Measurements from ENCODE around the gene GUCY1A2. TPM values are rescaled to one million over a fixed set of nuclear protein-coding genes. Genes with fewer than 3 reads are reported as not detected.

The GUCY1A2 gene
- total RNA-seq, 2 donors from 2014 or later, result 0.04 TPM; not detected in 1

DNA sequence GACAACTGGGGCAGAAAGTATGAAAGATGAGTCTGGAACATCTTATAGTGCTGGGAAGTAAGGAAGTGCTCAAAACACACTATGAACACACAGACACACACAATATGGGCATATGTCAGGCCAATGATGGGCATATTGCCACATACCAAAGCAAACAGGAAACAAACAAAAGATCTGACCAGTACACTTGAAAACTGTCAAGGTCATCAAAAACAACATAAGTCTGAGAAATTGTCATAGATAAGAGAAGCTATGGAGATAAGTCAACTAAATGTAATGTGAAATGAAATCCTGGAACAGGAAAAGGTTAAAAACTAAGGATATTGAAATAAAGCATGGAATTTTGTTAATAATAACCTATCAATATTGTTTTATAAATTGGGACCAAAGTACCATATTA, 46.4 kb downstream of the GUCY1A2 start:
- Mint-ChIP-seq H3K36me3 (no peaks in the 10 kb centered on the region), H3K9me3 (peaks cover 0 to 9% of the 10 kb centered on the region in 2 donors), H3K27ac (no peak overlapping the region)
- no peak for DNase-seq (ENCODE audit: low spot score in 2 of 2)
- ATAC-seq, result no peak

- Mint-ChIP-seq H3K27ac (no peak overlapping the region), H3K36me3 (no peaks in the 10 kb centered on the region), H3K9me3 (peaks cover 0 to 4% of the 10 kb centered on the region in 2 donors)
- ATAC-seq (no peak), DNase-seq (ENCODE audit: low spot score in 2 of 2) (no peak)
Observed at GRCh38 chr11:106969644-106970355, 48.5 kb downstream of the GUCY1A2 start.

DNA sequence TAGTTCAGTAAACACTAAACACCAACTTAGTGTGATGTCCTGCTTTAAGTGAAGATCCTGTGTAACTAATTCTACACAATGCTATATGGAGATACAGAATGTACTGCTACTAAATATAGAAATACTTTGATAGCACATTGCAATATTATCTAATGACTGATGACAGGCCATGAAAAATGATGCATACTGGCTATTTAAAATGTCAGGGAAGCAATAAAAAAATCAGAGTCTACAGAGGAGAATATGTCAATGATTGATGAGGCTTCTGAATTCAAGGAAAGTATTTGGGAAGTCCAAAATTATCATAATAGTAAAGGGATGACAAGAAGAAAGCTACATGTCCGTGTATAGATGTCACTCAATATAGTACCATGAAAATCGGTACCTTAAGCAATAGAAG, 55.3 kb downstream of the GUCY1A2 start:
- DNase-seq (ENCODE audit: low spot score in 2 of 2) (no peak), ATAC-seq (no peak)
- H3K9me3 Mint-ChIP-seq, result peaks cover 0 to 3% of the 10 kb centered on the region in 2 donors
- H3K36me3 Mint-ChIP-seq, result no peaks in the 10 kb centered on the region
- H3K27ac Mint-ChIP-seq, result no peak overlapping the region

GRCh38 chr11:106961518-106961917, 56.8 kb downstream of the GUCY1A2 start:
- H3K9me3 Mint-ChIP-seq, result peaks cover under 1 to 4% of the 10 kb centered on the region in 2 donors
- DNase-seq (ENCODE audit: low spot score in 2 of 2) (no peak), ATAC-seq (no peak)
- H3K27ac Mint-ChIP-seq, result no peak overlapping the region
- peaks cover 0 to 1% of the 10 kb centered on the region in 2 donors for H3K36me3 Mint-ChIP-seq

- Mint-ChIP-seq H3K9me3 (peaks cover 4 to 5% of the 10 kb centered on the region in 2 donors), H3K36me3 (peaks cover 0 to 5% of the 10 kb centered on the region in 2 donors), H3K27ac (no peak overlapping the region)
- DNase-seq (ENCODE audit: low spot score in 2 of 2), result no peak
- no peak for ATAC-seq
Observed at GRCh38 chr11:106961048-106961447, 57.2 kb downstream of the GUCY1A2 start.

DNA sequence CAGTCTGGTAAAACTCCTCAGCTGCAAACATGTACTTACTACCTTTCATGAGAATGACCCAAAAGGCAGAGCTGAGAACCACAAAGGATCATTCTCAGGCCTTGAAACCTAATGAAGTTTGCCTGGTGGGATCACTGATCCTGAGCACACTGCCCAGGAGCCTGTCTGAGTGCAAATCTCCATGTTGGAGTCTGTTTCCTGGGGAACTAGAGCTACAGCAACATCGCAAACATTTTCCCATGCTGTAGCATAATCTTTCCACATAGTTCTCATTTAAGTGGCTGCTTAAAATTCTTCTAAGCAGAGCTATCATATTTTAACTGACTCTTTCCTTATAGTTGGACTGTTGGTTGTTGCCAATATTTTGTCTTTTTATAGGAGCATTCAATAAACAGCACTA, 58.5 kb downstream of the GUCY1A2 start:
- DNase-seq (ENCODE audit: low spot score in 2 of 2) (no peak), ATAC-seq (no peak)
- Mint-ChIP-seq H3K9me3 (peaks cover 8 to 11% of the 10 kb centered on the region in 2 donors), H3K36me3 (peaks cover 0 to 5% of the 10 kb centered on the region in 2 donors), H3K27ac (no peak overlapping the region)

- peaks cover 0 to 5% of the 10 kb centered on the region in 2 donors for H3K36me3 Mint-ChIP-seq
- DNase-seq (ENCODE audit: low spot score in 2 of 2), result no peak
- peaks cover 8 to 11% of the 10 kb centered on the region in 2 donors for H3K9me3 Mint-ChIP-seq
- ATAC-seq, result no peak
- no peak overlapping the region for H3K27ac Mint-ChIP-seq
Observed at GRCh38 chr11:106959386-106959785, 58.9 kb downstream of the GUCY1A2 start.

DNA sequence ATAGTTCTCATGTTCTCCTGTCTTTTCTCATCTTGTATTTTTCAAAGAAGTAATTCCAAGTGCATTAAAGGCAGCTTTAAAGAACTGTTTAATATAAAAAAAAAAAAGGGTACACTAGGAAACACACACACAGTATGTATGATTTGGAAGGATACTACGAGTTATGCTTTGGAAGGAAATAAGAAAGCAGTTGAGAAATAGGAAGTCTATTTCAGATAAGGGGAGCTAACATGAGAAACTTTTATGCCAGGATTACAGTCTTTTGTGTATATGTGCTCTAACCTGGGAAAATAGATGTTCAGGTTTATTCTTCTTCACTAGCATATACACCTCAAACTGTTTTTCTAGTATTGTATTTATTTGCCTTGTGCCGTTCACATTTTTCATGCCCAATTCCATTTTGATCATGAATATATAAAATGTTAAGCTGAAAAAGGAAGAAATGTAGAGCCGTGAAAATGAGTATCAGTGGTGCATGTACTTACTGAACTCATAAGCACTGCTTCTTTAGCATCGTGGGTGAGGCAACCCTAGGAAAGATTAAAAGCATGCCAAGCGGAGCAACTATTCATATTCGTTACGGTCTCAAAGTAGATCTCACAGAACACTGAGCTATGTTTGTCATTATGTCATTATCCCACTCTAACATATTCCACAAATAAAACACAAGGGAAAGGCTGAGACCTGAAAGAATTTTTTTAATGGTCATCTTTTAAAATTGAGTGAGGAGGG, 59.6 kb downstream of the GUCY1A2 start:
- H3K9me3 Mint-ChIP-seq, result peaks cover 11 to 15% of the 10 kb centered on the region in 2 donors
- H3K27ac Mint-ChIP-seq, result no peak overlapping the region
- peaks cover 0 to 5% of the 10 kb centered on the region in 2 donors for H3K36me3 Mint-ChIP-seq
- DNase-seq (ENCODE audit: low spot score in 2 of 2) (no peak), ATAC-seq (no peak)

GRCh38 chr11:106957030-106957482, 61.2 kb downstream of the GUCY1A2 start:
- H3K27ac Mint-ChIP-seq, result no peak overlapping the region
- ATAC-seq (no peak), DNase-seq (ENCODE audit: low spot score in 2 of 2) (no peak)
- H3K36me3 Mint-ChIP-seq, result peaks cover 0 to 5% of the 10 kb centered on the region in 2 donors
- peaks cover 11 to 18% of the 10 kb centered on the region in 2 donors for H3K9me3 Mint-ChIP-seq

GRCh38 chr11:106950067-106950491, 68.2 kb downstream of the GUCY1A2 start:
- ATAC-seq (no peak), DNase-seq (ENCODE audit: low spot score in 2 of 2) (no peak)
- no peak overlapping the region for H3K27ac Mint-ChIP-seq
- peaks cover 11% of the 10 kb centered on the region in 2 donors for H3K9me3 Mint-ChIP-seq
- no peaks in the 10 kb centered on the region for H3K36me3 Mint-ChIP-seq

DNA sequence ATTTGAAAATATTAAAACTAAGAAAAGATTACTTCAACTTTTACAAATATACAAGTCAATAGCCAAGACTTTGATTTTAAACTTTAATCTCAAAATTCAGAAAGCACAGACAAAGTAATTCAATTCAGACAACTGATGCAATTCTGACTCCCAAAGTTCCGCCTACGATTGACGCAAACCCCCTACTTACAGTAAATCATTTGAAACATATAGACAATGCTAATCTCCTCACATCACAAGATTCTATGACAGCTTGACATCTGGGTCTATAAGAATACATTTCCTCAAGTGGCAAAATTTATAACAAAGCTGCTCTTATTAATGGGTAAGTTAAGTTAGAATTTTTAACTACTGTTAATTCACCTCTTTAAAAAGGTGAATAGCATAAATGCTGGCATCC, 75.2 kb downstream of the GUCY1A2 start:
- Mint-ChIP-seq H3K36me3 (no peaks in the 10 kb centered on the region), H3K27ac (no peak overlapping the region), H3K9me3 (peaks cover 4 to 8% of the 10 kb centered on the region in 2 donors)
- no peak for ATAC-seq
- no peak for DNase-seq (ENCODE audit: low spot score in 2 of 2)

- ATAC-seq (no peak), DNase-seq (ENCODE audit: low spot score in 2 of 2) (no peak)
- H3K36me3 Mint-ChIP-seq, result no peaks in the 10 kb centered on the region
Observed at GRCh38 chr11:106939157-106939556, 79.1 kb downstream of the GUCY1A2 start.

DNA sequence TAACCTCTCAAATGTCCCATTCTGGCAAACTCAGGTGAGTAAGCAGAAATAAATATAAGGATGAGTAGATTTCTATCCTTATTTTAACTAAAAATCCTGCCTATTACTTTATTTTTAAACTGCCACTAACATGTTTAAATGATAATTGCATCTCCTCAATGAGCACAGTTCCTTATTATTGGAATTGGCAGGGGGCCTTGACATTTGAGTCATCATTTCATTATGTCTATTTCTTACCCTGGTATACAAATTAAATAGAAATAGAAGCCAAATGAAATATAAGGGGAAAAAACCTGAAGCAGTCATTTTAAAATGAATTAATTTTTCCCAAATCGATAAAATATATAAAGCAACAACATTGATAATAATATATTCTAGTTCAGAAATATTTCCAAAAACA, 81.2 kb downstream of the GUCY1A2 start:
- no peak for DNase-seq (ENCODE audit: low spot score in 2 of 2)
- ATAC-seq, result no peak
- no peak overlapping the region for H3K27ac Mint-ChIP-seq
- H3K36me3 Mint-ChIP-seq, result no peaks in the 10 kb centered on the region
- peaks cover 0 to 5% of the 10 kb centered on the region in 2 donors for H3K9me3 Mint-ChIP-seq

More at GRCh38 chr11:106939157-106939556, 79.1 kb downstream of the GUCY1A2 start:
- Mint-ChIP-seq H3K9me3 (peaks cover 0 to 6% of the 10 kb centered on the region in 2 donors), H3K27ac (no peak overlapping the region)

GRCh38 chr11:106925245-106925644, 93.0 kb downstream of the GUCY1A2 start:
- ATAC-seq (no peak), DNase-seq (ENCODE audit: low spot score in 2 of 2) (no peak)
- H3K36me3 Mint-ChIP-seq, result no peaks in the 10 kb centered on the region
- no peak overlapping the region for H3K27ac Mint-ChIP-seq
- H3K9me3 Mint-ChIP-seq, result no peaks in the 10 kb centered on the region

GRCh38 chr11:106920899-106921509, 97.3 kb downstream of the GUCY1A2 start:
- H3K27ac Mint-ChIP-seq, result no peak overlapping the region
- ATAC-seq, result no peak
- no peak for DNase-seq (ENCODE audit: low spot score in 2 of 2)
- H3K36me3 Mint-ChIP-seq, result no peaks in the 10 kb centered on the region
- peaks cover 4 to 5% of the 10 kb centered on the region in 2 donors for H3K9me3 Mint-ChIP-seq

GRCh38 chr11:106917973-106918372, 100.3 kb downstream of the GUCY1A2 start:
- no peak overlapping the region for H3K27ac Mint-ChIP-seq
- peaks cover 4 to 5% of the 10 kb centered on the region in 2 donors for H3K9me3 Mint-ChIP-seq
- no peaks in the 10 kb centered on the region for H3K36me3 Mint-ChIP-seq
- ATAC-seq (no peak), DNase-seq (ENCODE audit: low spot score in 2 of 2) (peak in 1 of 2 donors; percentile 3)

DNA sequence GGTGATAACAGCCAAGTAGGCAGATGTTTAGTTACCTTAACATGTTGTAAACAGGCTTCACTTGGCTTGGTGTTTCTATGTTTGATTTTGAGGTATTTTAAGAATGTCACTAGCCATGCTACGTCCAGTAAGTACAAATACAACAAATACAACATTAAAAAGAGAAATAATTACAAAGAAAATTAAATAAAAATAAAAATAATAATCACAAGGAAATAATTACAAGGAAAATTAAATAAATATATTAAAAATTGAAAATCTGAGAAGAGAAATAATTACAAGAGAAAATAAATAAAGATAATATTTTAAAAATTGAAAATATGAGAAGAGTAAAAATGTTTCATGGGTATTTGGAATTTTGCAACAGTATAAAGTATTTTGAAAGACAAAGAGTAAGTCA, 103.9 kb downstream of the GUCY1A2 start:
- Mint-ChIP-seq H3K9me3 (peaks cover 7 to 10% of the 10 kb centered on the region in 2 donors), H3K27ac (no peak overlapping the region), H3K36me3 (no peaks in the 10 kb centered on the region)
- ATAC-seq (no peak), DNase-seq (ENCODE audit: low spot score in 2 of 2) (no peak)
